Peyer's patch (tissue), 4 donors: ENCODE data around the gene AGPAT1. TPM values are rescaled to one million over a fixed set of nuclear protein-coding genes. Genes with fewer than 3 reads are reported as not detected.

ENCODE experiments used
- DNase-seq, 3 donors: peaks; one replicate each; pipeline ENCODE4 v3.0.0-alpha.2; 2017 to 2019
- H3K27ac ChIP-seq, 4 donors: fragments of 200-600 bp; sonication (generic); one replicate each; pipeline ENCODE4 v1.5.1; 2016 to 2019
- H3K27me3 ChIP-seq, 2 donors: fragments of 200-600 bp; sonication (generic); one replicate each; pipeline ENCODE4 v1.5.1; 2019
- H3K36me3 ChIP-seq, 3 donors: fragments of 200-600 bp; sonication (generic); one replicate each; pipeline ENCODE4 v1.5.1; 2016 to 2019
- H3K4me1 ChIP-seq, 4 donors: fragments of 200-600 bp; sonication (generic); one replicate each; pipeline ENCODE4 v1.5.1; 2016 to 2019
- H3K4me3 ChIP-seq, 4 donors: fragments of 200-600 bp; sonication (generic); 1 replicate in 3 of 4; 2 replicates in 1 of 4; pipeline ENCODE4 v1.5.1; 2016 to 2019; ENCODE audit warnings: mild to moderate bottlenecking in 1 of 4
- H3K9me3 ChIP-seq, 4 donors: fragments of 200-600 bp; sonication (generic); one replicate each; pipeline ENCODE4 v1.5.1; 2016 to 2019; ENCODE audit warnings: mild to moderate bottlenecking in 1 of 4
- CTCF ChIP-seq, 6 experiments: fragments of 450-650 bp in 4 of 6; fragments of 200-600 bp in 2 of 6; sonication (generic) in 1 of 6; IDR thresholded peaks; one replicate each; pipeline ENCODE4 v1.5.1; 2017 to 2019; ENCODE audit warnings: antibody characterized with exemption in 6 of 6, mild to moderate bottlenecking in 3 of 6, moderate library complexity in 1 of 6
- POLR2A ChIP-seq, 2 donors: fragments of 450-650 bp; IDR thresholded peaks; one replicate each; pipeline ENCODE4 v1.5.1; 2017; ENCODE audit warnings: antibody characterized with exemption in 2 of 2, mild to moderate bottlenecking in 2 of 2, moderate library complexity in 2 of 2
- total RNA-seq, 4 donors: library from RNA; depleted of rRNA; stranded (reverse); fragments of >200 nt; gene quantifications; one replicate each; pipeline ENCODE4 v1.1.0, GENCODE V29; 2016

Gene AGPAT1
- total RNA-seq, 4 donors from 2014 or later: 28.9 to 140 (median 90.7) TPM

DNA sequence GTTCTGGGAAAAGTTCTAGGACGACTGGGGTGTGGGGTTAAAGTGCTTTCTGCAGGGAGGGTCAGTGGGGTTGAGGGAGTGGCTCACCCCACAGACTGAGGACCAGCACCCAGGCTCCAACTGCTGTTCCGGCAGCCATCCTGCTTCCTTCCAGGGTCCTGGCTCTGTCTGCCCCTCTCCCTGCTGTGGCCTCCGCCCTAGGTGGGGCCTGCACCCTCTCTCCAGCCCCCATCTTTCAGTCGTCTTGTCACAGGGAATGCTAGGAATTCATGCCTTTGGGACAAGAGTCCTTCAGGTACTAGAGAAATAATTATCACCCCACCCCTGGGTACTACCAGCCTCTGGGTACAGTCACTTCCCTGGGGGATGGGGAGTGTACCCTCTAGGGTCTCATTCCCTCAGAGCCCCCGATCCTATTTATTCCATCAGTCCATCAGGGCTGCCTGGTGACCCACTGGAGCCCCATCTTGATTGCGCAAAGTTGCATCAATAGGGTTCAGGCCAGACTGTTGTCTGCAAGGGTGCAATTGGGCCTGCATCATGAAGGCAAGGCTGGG, 8.3 kb upstream of the AGPAT1 start, which contains the start of gene AGER:
Gene AGER (minus strand): TSS at position 170 of the 557 bp plus-strand sequence. CDS start 31 bp downstream, at position 139.
- Histone ChIP-seq H3K27me3 (no peaks in the 10 kb centered on the region), H3K9me3 (no peaks in the 10 kb centered on the region), H3K27ac (peak within 1 kb of the TSS in 3 of 4 donors; percentile 2 to 42 (median 11)), H3K4me3 (no peak within 1 kb of the TSS), H3K4me1 (peaks cover 0 to 54% (median 6%) of the 10 kb centered on the region in 4 donors), H3K36me3 (peaks cover 0 to 66% (median 0%) of the 10 kb centered on the region in 3 donors)
- no peak for TF ChIP-seq POLR2A (IDR thresholded peaks at IDR 0.05)
- TF ChIP-seq CTCF (IDR thresholded peaks at IDR 0.05): no peak
- peak in 1 of 3 donors; percentile 44 for DNase-seq

DNA sequence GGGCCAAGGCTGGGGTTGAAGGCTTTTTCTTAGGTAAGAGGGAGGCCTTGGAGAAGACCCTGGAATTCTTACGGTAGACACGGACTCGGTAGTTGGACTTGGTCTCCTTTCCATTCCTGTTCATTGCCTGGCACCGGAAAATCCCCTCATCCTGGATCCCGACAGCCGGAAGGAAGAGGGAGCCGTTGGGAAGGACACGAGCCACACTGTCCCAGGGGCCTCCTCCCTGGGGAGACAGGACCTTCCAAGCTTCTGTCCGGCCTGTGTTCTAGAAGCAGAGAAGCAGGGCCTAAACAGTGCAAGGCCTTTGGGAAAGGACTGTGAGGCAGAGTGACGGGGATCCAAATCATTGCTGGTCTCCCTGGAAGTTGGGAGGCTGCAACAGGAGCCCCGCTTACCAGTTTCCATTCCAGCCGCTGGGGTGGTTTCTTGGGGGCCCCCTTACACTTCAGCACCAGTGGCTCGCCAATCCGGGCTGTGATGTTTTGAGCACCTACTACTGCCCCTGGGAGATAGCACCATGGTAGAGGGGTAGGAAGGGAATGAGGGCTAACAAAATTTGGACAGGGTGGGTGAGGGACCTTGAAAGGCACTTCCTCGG, 7.7 kb upstream of the AGPAT1 start:
- Histone ChIP-seq H3K4me1 (peaks cover 0 to 52% (median 7%) of the 10 kb centered on the region in 4 donors), H3K27ac (peak overlapping the region in 1 of 4 donors; percentile 2), H3K4me3 (no peak overlapping the region), H3K36me3 (peaks cover 0 to 66% (median 0%) of the 10 kb centered on the region in 3 donors), H3K9me3 (no peaks in the 10 kb centered on the region), H3K27me3 (no peaks in the 10 kb centered on the region)
- DNase-seq: peak in 1 of 3 donors; percentile 44
- TF ChIP-seq CTCF (IDR thresholded peaks at IDR 0.05) (no peak), POLR2A (IDR thresholded peaks at IDR 0.05) (no peak)

DNA sequence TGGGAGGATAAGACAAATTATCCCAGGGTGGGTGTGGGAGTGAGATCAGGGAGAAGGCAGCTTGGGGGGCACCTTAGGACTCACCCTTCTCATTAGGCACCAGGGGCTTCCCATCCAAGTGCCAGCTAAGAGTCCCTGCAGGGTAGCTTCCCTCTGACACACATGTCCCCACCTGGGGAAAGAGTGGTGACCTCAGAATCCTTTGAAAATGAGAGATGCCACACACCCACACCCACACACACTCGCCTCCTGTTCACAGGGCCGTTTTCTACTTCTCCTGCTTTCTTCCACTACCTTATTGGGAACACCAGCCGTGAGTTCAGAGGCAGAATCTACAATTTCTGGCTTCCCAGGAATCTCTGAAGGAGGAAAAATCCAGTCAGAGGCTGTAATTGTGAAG, 7.1 kb upstream of the AGPAT1 start:
- Histone ChIP-seq H3K27ac (peak overlapping the region in 1 of 4 donors; percentile 2), H3K9me3 (no peaks in the 10 kb centered on the region), H3K27me3 (no peaks in the 10 kb centered on the region), H3K4me1 (peaks cover 0 to 46% (median 6%) of the 10 kb centered on the region in 4 donors), H3K4me3 (no peak overlapping the region), H3K36me3 (peaks cover 0 to 66% (median 0%) of the 10 kb centered on the region in 3 donors)
- no peak for DNase-seq
- TF ChIP-seq POLR2A (IDR thresholded peaks at IDR 0.05) (no peak), CTCF (IDR thresholded peaks at IDR 0.05) (no peak)

GRCh38 chr6:32182555-32182981, 6.7 kb upstream of the AGPAT1 start:
- Histone ChIP-seq H3K4me3 (no peak overlapping the region), H3K27ac (no peak overlapping the region), H3K4me1 (peaks cover 0 to 42% (median 6%) of the 10 kb centered on the region in 4 donors), H3K27me3 (no peaks in the 10 kb centered on the region), H3K9me3 (no peaks in the 10 kb centered on the region), H3K36me3 (peaks cover 0 to 62% (median 0%) of the 10 kb centered on the region in 3 donors)
- TF ChIP-seq POLR2A (IDR thresholded peaks at IDR 0.05): no peak
- TF ChIP-seq CTCF (IDR thresholded peaks at IDR 0.05): no peak
- DNase-seq: peak in 1 of 3 donors; percentile 34

- H3K4me3 ChIP-seq: no peak overlapping the region
- no peaks in the 10 kb centered on the region for H3K9me3 ChIP-seq
- H3K36me3 ChIP-seq: peaks cover 0 to 57% (median 0%) of the 10 kb centered on the region in 3 donors
- DNase-seq: peak in 1 of 3 donors; percentile 43
- no peak overlapping the region for H3K27ac ChIP-seq
- TF ChIP-seq POLR2A (IDR thresholded peaks at IDR 0.05) (no peak), CTCF (IDR thresholded peaks at IDR 0.05) (no peak)
- H3K4me1 ChIP-seq: peaks cover 0 to 36% (median 7%) of the 10 kb centered on the region in 4 donors
- no peaks in the 10 kb centered on the region for H3K27me3 ChIP-seq
These were observed 6.1 kb upstream of the AGPAT1 start for GRCh38 chr6:32181915-32182529.
